Liver (tissue), 3 donors: ENCODE measurements around the gene PDE4D.

ENCODE experiments used
- GABPA ChIP-seq, 2 donors: IDR thresholded peaks in 1 of 2; conservative IDR thresholded peaks in 1 of 2; 2 replicates each; pipeline ENCODE4 v1.6.1; 2016; ENCODE audit warnings: antibody characterized with exemption in 2 of 2, mild to moderate bottlenecking in 1 of 2, moderate library complexity in 1 of 2
- HNF4A ChIP-seq, 2 donors: conservative IDR thresholded peaks; 2 replicates each; pipeline ENCODE4 v1.6.1; 2016; ENCODE audit warnings: antibody characterized with exemption in 2 of 2, mild to moderate bottlenecking in 2 of 2
- JUND ChIP-seq, 2 donors: IDR thresholded peaks; 2 replicates each; pipeline ENCODE4 v1.6.1; 2016; ENCODE audit warnings: antibody characterized with exemption in 2 of 2
- NR2F2 ChIP-seq: IDR thresholded peaks from 2 replicates; pipeline ENCODE4 v1.6.1; 2016; ENCODE audit warnings: antibody characterized with exemption
- RAD21 ChIP-seq, 2 donors: IDR thresholded peaks; 2 replicates each; pipeline ENCODE4 v1.6.1; 2016; ENCODE audit warnings: antibody characterized with exemption in 2 of 2, mild to moderate bottlenecking in 2 of 2
- SP1 ChIP-seq: IDR thresholded peaks from 2 replicates; pipeline ENCODE4 v1.6.1; 2018; ENCODE audit warnings: antibody characterized with exemption, mild to moderate bottlenecking
- TF ChIP-seq, protein P1 (sequence below): IDR thresholded peaks from 2 replicates; pipeline ENCODE4 v1.6.1; 2016; ENCODE audit warnings: antibody characterized with exemption, mild to moderate bottlenecking
- TF ChIP-seq, protein P2 (sequence below): fragments of 150-350 bp; IDR thresholded peaks from 2 replicates; pipeline ENCODE4 v1.5.1; 2017; ENCODE audit warnings: improper control_type of control experiment, low read depth, low read length; ENCODE audit not compliant: missing input control
- TF ChIP-seq, protein P3 (sequence below): IDR thresholded peaks from 2 replicates; pipeline ENCODE4 v1.6.1; 2016; ENCODE audit warnings: antibody characterized with exemption
- TF ChIP-seq, protein P4 (sequence below): IDR thresholded peaks from 2 replicates; pipeline ENCODE4 v1.6.1; 2016; ENCODE audit warnings: antibody characterized with exemption
- TF ChIP-seq, protein P5 (sequence below): IDR thresholded peaks from 2 replicates; pipeline ENCODE4 v1.6.1; 2016; ENCODE audit warnings: antibody characterized with exemption
- donor health status: healthy.
- donor health status: healthy.

DNA sequence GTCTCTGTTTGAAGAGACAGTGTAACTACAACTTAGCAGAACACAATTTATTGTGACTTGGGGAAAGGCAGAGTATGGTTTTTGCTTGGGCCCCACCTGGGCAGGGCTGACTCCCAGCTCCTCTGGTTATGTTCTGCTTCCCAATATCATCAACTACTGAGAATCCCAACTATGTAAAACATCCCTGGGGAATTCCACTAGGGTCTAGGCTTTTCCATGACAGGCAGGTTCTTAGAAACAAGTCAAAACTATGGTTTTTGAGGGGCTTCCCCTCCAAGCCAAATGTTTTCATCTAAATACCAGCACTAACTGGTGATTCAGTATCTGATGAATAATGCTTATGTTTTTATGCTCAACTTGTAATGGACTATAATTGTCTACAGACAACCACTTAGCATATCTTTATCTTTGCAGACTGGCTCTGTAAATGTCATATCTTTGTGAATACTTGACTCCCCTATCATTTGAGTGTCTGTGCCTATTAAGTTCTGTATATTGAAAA lies 409.5 kb downstream of the PDE4D start:
- TF ChIP-seq, protein P1, sequence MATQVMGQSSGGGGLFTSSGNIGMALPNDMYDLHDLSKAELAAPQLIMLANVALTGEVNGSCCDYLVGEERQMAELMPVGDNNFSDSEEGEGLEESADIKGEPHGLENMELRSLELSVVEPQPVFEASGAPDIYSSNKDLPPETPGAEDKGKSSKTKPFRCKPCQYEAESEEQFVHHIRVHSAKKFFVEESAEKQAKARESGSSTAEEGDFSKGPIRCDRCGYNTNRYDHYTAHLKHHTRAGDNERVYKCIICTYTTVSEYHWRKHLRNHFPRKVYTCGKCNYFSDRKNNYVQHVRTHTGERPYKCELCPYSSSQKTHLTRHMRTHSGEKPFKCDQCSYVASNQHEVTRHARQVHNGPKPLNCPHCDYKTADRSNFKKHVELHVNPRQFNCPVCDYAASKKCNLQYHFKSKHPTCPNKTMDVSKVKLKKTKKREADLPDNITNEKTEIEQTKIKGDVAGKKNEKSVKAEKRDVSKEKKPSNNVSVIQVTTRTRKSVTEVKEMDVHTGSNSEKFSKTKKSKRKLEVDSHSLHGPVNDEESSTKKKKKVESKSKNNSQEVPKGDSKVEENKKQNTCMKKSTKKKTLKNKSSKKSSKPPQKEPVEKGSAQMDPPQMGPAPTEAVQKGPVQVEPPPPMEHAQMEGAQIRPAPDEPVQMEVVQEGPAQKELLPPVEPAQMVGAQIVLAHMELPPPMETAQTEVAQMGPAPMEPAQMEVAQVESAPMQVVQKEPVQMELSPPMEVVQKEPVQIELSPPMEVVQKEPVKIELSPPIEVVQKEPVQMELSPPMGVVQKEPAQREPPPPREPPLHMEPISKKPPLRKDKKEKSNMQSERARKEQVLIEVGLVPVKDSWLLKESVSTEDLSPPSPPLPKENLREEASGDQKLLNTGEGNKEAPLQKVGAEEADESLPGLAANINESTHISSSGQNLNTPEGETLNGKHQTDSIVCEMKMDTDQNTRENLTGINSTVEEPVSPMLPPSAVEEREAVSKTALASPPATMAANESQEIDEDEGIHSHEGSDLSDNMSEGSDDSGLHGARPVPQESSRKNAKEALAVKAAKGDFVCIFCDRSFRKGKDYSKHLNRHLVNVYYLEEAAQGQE = no peak
- TF ChIP-seq, protein P2, sequence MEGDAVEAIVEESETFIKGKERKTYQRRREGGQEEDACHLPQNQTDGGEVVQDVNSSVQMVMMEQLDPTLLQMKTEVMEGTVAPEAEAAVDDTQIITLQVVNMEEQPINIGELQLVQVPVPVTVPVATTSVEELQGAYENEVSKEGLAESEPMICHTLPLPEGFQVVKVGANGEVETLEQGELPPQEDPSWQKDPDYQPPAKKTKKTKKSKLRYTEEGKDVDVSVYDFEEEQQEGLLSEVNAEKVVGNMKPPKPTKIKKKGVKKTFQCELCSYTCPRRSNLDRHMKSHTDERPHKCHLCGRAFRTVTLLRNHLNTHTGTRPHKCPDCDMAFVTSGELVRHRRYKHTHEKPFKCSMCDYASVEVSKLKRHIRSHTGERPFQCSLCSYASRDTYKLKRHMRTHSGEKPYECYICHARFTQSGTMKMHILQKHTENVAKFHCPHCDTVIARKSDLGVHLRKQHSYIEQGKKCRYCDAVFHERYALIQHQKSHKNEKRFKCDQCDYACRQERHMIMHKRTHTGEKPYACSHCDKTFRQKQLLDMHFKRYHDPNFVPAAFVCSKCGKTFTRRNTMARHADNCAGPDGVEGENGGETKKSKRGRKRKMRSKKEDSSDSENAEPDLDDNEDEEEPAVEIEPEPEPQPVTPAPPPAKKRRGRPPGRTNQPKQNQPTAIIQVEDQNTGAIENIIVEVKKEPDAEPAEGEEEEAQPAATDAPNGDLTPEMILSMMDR = no peak
- TF ChIP-seq, protein P3, sequence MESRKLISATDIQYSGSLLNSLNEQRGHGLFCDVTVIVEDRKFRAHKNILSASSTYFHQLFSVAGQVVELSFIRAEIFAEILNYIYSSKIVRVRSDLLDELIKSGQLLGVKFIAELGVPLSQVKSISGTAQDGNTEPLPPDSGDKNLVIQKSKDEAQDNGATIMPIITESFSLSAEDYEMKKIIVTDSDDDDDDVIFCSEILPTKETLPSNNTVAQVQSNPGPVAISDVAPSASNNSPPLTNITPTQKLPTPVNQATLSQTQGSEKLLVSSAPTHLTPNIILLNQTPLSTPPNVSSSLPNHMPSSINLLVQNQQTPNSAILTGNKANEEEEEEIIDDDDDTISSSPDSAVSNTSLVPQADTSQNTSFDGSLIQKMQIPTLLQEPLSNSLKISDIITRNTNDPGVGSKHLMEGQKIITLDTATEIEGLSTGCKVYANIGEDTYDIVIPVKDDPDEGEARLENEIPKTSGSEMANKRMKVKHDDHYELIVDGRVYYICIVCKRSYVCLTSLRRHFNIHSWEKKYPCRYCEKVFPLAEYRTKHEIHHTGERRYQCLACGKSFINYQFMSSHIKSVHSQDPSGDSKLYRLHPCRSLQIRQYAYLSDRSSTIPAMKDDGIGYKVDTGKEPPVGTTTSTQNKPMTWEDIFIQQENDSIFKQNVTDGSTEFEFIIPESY = no peak
- no peak for TF ChIP-seq RAD21 (IDR thresholded peaks at IDR 0.05)
- TF ChIP-seq, protein P4, sequence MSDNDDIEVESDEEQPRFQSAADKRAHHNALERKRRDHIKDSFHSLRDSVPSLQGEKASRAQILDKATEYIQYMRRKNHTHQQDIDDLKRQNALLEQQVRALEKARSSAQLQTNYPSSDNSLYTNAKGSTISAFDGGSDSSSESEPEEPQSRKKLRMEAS = no peak
- no peak for TF ChIP-seq JUND (IDR thresholded peaks at IDR 0.05)
- no peak for TF ChIP-seq HNF4A (conservative IDR thresholded peaks at IDR 0.05)
- no peak for TF ChIP-seq NR2F2
- TF ChIP-seq GABPA (IDR thresholded peaks at IDR 0.05 in 1 of 2, conservative IDR thresholded peaks at IDR 0.05 in 1 of 2) = no peak
- no peak for TF ChIP-seq SP1
- TF ChIP-seq, protein P5, sequence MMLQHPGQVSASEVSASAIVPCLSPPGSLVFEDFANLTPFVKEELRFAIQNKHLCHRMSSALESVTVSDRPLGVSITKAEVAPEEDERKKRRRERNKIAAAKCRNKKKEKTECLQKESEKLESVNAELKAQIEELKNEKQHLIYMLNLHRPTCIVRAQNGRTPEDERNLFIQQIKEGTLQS = no peak
